Medulla oblongata (tissue), 1 donor: ENCODE results near the gene TSR1.
A peak's percentile ranks its signal among the peaks of the same experiment; 100 is the strongest.
"Not testable (repeated sequence)": the region's sequence is repeated elsewhere in the genome, so short reads cannot be mapped to it uniquely, and the experiment has no call there.

ENCODE experiments used
- DNase-seq: peaks from one replicate; pipeline ENCODE4 v3.0.0-alpha.2; 2015; ENCODE audit errors: extremely low spot score

Gene TSR1

DNA sequence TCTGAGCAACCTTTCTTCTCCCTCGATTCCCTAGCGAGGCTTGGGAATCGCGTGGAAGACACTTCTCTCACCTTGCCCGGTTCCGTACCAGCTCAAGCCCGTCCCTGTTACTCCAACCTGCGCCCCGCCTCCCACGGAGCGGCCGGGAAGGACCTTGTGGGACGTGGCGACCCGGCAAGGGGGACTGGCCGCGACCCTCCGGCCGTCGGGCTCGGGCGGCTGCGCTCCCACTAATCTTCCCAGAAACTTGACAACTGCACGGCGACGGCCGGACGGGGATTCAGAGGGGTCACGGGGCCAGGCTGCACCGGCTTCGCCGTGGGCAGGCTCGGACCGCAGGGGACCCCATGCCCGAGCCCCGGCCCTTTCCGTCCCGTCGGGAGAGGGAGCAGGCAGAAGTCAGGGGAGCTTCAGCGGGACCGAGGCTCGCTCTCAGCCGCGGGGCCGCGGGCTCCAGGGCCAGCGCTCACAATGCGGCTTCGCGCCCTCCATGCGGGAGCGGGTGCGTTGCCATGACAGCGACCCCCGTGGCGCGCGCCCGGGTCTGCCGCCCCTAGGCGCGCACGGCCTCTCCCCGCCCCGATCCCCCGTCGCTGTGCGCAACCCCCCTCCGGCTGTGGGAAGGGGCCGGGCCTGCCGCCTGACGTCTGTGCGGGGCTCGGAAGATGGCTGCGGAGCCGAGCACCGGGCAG is 741 bp upstream of the TSR1 start, which contains the start of gene SGSM2:
Gene SGSM2 (plus strand): TSS at position 650 of the 692 bp plus-strand sequence. CDS start 188 bp downstream, outside the sequence.
- DNase-seq = peak; percentile 50

DNA sequence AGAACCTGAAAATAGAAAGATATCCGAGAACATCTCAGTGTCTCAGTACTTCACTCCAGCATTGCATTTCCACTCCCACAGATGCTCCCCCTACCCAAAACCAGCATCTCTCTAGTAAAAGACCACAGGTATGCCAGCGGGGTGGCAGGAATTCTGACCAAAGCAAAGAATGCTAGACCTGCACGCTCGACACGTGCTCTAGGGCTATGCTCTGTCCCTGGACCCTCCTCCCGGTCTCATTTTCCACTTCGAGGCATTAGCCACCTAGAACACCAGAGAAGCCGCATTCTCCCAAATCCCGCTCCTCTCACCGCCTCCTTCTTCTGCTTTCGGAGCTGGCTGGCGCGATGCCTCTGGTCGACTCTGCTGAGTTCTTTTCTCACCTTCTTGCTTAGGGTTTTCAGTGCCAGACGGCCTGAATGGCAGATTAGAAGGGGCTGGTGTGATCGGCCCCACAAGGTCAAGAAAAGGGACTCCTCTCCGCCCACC is 487 bp downstream of the TSR1 start:
- DNase-seq = peak; percentile 14

DNA sequence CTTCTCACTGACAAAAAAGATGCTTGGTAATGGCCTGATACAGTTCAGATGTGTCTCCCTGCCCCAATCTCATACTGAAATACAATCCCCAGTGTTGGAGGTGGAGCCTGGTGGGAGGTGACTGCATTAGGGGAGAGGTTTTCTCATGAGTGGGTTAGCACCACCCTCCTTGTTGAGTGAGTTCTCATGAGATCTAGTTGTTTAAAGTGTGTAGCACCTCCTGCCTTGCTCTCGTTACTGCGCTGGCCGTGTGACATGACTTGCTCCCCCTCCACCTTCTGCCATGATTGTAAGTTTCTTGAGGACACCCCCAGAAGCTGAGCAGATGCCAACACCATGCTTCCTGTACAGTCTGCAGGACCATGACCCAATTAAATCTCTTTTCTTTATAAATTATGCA is 5.0 kb downstream of the TSR1 start:
- DNase-seq = no peak

DNA sequence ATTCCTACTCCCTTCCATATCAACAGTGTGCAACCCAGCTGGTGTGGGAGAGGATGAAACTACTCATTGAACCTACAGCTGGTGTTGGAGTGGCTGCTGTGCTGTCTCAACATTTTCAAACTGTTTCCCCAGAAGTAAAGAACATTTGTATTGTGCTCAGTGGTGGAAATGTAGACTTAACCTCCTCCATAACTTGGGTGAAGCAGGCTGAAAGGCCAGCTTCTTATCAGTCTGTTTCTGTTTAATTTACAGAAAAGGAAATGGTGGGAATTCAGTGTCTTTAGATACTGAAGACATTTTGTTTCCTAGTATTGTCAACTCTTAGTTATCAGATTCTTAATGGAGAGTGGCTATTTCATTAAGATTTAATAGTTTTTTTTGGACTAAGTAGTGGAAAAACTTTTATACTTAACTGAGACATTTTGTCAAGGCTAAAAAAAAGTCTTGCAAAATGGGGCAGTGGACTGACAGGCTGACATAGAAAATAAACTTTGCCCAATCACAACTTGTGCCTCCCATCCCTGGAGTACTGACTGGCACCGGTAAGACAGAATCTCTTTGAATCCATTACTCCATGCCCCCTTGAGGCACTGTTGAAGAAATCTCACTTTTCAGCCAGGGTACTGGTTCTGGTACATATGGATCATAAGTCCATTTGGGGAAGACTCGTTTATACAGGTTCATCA is 12.5 kb downstream of the TSR1 start:
- DNase-seq = no peak

DNA sequence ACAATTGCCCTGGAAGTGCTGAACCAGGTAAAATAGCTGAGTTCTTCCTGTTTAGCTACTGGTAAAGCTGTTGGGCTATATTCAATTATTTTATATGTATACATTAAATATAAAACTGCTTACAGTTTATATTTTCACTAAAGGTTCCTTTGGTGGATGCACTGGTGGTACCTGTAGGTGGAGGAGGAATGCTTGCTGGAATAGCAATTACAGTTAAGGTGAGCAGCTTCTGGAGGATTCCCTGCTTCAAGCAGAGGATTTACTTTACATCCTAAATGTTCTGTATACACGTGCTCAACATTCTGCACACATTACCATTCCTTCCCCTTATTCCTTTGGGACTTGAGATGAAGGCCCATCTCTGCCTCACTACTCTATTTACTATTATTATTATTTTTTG is 14.9 kb downstream of the TSR1 start:
- DNase-seq = no peak

DNA sequence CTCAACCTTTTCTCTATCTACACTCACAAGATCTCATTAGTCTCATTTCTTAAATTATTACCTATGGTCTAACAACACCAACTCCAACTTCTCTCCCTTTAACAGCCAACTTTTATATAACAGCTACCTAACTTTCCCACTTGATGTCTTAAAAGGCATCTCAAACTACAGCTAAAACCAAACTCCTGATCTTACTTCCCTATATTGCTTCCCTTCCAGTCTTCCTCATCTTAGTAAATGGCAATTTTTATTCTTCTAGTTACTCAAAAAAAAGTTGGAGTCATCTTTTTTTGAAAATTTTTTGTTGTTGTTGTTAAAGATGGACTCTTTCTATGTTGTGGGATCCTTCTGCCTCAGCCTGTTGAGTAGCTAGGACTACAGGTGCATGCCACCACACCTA is 17.2 kb downstream of the TSR1 start:
- DNase-seq = no peak

DNA sequence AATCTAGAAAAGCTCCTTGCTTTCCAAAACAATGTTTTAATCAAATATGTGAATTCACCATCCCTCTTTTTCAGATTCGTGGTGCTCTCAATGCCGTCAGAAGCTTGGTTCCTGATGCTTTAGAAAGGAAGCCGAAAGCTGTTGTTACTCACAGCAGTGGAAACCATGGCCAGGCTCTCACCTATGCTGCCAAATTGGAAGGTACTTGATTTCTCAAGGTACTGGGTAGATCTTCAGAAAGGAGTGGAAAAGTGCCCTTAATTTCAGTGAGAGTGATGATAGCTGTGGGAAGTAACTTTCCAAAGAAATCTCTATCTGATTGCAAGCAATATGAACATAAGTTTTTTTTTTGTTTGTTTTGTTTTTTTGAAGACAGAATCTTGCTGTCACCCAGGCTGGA is 18.5 kb downstream of the TSR1 start:
- no peak for DNase-seq

DNA sequence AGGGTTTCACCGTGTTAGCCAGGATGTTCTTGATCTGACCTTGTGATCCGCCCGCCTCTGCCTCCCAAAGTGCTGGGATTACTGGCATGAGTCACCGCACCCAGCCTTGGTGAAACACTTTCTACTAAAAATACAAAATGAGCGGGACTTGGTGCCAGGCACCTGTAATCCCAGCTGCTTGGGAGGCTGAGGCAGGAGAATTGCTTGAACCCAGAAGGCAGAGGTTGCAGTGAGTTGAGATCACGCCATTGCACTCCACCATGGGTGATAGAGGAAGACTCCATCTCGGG is 19.4 kb downstream of the TSR1 start:
- not testable (repeated sequence) for DNase-seq

DNA sequence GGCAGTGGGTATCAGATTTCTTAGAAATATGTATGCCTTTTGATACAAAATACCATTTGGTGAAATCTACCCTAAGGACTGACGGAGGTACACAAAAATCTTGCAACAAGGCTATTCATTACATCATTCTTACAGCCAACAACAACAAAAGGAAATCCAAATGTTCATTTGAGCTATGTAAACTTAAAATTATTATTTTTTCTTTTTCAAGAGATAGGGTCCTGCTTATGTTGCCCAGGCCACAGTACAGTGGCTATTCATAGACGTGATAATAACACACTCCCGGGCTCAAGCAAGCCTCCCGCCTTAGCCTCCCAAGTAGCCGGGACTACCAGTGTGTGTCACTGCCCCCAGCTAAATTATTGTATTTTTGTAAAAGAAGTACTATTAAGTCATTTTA is 23.5 kb downstream of the TSR1 start:
- no peak for DNase-seq

DNA sequence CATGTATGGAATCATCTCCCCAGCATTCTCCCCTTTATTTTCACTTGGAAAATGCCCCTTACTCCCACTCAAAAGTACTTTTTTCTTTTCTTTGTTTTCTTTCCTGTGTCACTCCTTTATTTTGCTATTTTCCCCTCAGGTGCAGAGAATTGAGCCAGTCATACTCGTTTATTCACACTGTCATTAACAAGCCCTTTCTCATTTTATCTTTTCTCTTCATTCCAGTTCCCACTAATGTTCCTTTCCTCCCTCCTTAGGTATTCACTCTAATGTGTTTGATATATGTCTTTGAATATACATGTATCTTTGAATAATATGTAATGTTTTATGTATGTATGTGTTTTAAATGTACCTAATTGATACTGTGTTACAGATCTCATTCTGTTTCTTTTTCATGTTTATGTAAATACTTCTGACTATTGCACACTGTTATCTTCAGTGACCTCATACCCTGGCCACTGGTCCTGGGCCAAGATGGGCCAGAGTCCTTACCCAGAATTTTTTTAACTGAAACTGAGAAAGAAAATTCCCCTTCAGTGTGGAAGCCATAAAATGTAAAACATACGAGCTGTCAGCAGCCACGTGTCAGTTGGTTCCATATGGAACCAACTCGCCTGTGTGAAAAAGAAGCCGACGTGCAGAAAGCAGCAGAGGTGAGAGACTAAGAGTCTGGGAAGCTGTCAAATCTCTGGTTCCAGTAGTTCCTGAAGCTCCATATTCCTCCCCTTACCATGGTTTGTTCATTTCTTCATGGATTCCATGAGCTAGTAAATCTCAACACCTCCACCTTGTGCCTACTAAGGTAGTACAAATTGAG is 26.7 kb downstream of the TSR1 start:
- DNase-seq = no peak

DNA sequence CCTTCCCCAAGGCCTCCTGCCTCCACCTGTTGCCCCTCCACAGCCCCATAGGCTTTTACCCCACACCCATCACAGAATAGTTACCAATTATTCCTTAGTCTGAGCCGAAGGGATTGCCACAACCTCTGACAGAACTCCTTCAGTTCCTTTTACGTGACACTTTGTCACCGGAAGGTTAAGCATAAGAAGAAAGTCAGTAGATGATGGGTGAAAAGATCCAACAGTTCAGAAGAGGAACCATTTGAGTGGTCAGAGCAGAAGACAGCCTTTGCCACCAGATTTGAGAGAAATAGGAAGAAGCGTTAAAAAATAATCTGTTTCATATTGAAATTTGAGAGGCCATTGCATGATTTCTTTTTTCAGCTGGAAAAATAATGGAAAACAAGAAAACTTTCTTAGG is 31.3 kb downstream of the TSR1 start:
- no peak for DNase-seq

DNA sequence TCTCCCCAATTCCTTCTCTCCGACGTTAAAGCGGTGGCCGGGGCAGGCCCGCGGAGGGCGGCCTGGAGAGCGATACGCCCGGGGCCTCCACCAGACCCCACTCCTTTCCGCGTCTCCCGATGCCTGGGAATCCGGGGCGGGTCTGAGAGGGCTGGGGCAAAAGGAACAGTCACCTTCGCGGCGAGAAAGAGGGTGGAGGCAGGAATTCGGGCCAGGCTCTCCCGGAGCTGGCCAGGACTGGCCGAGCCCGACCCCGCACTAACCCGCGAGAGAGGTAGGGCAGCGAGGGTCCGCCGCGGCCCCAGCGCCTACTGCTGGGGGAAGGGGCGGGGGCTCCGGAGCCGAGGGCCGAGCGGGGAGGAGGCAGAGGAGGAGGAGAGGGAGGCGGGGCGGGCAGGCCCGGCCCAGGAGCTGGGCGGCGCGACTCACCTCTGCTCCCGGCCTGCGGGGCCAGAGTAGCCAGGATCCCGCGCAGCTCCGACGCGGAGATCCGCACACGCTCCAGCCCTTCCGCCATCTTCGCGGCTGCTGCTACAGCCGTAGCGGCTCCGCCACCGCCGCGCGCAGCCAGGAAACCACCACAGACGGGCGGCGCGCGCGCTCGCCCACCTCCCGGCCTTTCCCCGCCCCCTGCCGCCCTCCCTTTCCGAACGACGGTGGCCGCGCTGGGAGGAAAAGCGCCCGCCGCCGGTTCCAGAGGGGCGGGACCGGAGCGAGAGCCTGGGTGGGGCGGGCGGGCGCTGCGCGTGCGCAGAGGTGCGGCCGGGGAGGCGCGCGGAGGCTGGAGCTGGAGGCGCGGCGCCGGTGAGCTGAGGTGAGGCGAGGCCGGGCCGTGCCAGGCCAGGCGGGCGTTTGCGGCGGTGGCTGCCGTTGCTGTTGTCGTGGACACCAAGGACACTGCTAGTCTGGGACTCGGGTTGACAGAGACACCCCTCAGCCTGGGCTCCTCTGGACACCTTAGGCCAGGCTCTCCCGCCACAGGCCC is 32.8 kb downstream of the TSR1 start, which contains the start of the genes SMG6 and SRR:
Gene SMG6 (minus strand): TSS at position 582 of the 985 bp plus-strand sequence. CDS start 65 bp downstream, at position 517.
Gene SRR (plus strand): TSS at position 747 of the 985 bp plus-strand sequence. CDS start 11,611 bp downstream, outside the sequence.
- DNase-seq = peak; percentile 92

DNA sequence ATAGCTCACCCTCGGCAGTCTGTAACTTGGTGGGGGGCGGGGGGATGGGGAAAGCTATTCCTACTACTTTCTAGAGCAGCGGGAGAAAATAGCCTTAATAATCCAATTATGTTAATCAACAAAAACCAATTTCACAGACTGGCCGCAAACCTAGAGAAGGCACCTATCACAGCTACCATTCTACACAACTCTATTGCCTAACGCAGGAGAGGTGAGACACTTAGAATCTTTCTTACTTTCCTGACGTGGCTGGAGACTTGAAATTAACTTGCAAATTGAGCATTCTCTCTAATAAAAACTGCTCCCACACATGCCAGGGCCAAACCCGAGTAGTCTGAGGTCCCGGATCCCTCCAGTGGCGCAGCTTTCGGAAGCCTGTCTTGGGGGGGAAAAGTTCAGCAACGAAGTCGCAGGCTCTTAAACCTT is 33.5 kb downstream of the TSR1 start:
- no peak for DNase-seq

DNA sequence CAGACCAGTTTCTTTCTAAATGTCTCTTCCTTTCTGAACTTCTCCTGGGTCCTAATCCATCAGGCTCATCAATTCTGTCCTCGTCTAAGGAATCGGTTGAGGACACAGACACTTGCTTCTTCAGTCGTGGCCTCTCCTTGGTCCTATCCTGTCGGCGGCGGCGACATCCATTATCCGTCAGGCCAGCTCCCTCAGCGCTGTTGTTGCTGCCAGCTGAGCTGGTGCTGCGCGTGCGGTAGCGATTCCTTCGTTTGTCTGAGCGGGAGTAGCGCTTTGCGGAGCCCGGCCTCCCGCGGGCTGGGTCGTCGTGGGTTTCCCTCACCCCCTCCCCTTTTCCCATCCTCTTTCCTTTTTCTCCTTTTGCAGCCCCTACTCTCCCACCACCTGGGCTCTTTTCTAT is 36.5 kb downstream of the TSR1 start:
- no peak for DNase-seq

DNA sequence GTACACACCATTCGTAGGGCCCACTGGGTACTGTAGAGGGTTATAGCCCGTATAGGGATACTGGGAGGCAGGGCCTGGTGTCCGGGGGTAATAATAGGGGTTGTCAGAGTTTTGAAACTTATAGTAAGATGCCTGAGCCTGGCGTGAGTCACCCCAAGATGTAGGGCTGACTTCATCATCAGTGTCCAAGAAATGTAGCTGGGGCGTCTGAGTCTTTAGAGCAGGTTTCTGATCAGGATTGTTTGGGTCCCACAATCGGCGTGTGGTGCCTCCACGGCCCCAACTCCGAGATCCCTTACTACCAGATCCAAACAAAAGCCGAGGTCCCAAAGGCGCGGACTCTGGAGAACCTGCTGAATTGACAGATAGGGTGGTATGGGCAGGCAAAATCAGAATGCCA is 37.1 kb downstream of the TSR1 start:
- DNase-seq = no peak

DNA sequence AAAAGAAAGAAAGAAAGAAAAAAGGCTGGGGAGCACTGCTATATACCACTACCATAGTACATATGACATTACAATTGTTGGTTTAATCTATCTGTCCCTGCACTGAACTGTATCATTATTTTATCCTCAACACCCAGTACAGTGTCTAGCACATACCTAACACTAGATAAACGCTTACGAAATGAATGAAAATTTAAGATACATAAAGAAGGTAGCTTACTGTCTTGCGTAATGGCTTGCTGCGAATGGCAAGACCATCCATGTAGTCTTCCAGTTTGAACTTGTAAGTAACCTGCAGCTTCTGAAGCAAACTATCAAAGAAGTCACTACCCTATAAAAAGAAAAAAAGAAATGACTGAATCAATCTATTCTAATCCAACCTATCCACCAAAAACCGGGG is 39.2 kb downstream of the TSR1 start:
- no peak for DNase-seq

DNA sequence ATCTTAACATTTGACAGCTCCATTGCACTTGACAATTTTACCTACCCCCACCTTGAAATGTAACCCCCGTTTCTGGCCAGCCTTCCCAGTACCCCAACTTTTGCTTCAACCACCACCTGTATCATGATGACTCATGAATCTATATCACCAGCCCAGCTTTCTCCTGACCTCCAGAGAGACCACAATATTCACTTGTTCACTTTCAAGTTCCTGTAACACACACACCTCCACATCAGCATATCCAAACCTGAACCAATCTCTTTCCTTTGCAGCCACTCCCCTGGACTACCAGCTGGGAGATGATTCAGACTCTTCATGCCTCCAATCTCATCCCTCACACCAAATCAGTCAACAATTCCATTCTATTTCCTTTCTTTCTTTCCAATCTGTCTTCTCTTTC is 40.7 kb downstream of the TSR1 start:
- no peak for DNase-seq

DNA sequence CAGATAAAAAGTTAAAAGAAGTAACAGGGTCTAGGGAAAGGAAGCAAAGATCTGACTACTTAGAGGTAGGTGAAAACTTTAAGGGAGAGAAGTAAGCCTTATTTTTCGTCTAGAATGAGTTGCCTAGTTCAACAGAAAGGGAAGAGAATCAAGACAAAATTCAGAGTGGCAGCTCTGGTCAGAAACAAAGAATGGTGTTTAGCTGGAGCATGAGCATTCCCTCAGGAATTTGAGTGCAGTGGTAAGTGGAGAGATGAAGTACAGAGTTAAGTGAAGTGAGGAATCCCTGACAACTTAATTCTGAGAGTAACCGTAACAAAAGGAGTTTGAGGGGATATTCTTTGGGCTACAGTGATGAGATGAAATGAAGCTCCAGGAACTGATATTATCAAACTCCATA is 44.2 kb downstream of the TSR1 start:
- no peak for DNase-seq

DNA sequence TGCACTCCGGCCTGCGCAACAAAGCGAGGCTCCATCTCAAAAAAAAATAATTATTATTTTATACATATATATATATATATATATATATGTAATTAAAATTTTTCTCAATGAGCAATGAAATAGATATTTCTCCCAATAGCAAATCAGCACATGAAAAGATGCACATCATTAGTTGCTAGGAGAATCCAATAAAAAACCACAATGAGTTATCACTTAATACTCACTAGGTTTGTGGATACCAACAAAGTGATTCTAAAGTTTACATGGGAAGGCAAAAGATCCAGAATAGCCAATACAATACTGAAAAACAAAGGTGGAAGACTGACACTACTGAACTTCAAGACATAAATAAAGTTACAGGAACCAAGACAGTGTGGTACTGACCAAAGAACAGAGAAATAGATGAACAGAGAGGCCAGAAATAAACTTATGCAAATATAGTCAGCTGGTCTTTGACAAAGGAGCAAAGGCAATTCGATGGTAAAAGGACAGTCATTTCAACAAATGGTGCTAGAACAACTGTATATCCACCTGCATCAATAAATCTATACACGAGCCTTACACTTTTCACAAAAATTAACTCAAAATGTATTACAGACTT is 46.3 kb downstream of the TSR1 start:
- DNase-seq = no peak

DNA sequence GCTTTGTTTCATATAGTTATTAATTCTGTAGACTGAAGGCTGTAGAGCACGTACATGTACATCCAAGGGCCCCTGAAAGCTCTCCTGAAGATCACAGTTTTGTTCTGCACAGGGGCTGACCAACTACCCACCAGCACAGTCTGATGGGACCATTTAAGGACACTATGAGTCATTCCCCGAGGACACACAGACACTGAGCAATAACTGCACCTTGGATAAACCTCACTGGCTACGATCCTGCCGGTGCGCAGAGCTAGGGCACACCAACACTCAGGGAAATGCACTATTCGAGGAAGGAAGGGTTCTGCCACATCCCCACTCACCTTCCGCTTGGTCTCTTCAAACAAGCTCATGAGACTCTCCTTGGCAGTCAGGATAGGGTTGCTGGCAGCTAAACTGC is 53.0 kb downstream of the TSR1 start:
- DNase-seq = no peak
